Neural progenitor cell (in vitro differentiated cells): ENCODE measurements around the gene DDX23.

Experiments
- EZH2phosphoT487 ChIP-seq: fragments of 200-600 bp; sonication (generic); IDR thresholded peaks from 2 replicates; pipeline ENCODE4 v1.6.1; 2017; ENCODE audit warnings: antibody characterized with exemption
- TF ChIP-seq, protein P1 (sequence below): fragments of 200-600 bp; sonication (generic); IDR thresholded peaks from 2 replicates; pipeline ENCODE4 v1.5.1; 2017; ENCODE audit warnings: antibody characterized with exemption, mild to moderate bottlenecking

DNA sequence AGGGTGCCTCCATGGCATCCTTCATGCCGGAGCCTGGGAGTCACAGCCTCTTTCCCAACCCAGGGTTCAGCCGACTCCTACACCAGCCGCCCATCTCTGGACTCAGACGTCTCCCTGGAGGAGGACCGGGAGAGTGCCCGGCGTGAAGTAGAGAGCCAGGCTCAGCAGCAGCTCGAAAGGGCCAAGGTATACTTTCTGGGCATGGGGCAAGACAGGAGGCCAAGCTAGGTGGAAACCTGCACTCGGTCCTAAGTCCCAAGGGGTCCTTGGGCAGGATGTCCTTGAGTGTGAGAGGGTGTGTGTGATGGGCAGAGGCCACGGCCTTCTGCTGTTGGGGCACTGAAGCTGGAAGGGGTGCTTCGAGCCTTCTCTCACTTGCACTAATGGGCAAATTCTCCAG, 28.7 kb downstream of the DDX23 start:
- TF ChIP-seq, protein P1, sequence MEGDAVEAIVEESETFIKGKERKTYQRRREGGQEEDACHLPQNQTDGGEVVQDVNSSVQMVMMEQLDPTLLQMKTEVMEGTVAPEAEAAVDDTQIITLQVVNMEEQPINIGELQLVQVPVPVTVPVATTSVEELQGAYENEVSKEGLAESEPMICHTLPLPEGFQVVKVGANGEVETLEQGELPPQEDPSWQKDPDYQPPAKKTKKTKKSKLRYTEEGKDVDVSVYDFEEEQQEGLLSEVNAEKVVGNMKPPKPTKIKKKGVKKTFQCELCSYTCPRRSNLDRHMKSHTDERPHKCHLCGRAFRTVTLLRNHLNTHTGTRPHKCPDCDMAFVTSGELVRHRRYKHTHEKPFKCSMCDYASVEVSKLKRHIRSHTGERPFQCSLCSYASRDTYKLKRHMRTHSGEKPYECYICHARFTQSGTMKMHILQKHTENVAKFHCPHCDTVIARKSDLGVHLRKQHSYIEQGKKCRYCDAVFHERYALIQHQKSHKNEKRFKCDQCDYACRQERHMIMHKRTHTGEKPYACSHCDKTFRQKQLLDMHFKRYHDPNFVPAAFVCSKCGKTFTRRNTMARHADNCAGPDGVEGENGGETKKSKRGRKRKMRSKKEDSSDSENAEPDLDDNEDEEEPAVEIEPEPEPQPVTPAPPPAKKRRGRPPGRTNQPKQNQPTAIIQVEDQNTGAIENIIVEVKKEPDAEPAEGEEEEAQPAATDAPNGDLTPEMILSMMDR: no peak
- TF ChIP-seq EZH2phosphoT487: no peak
